Measurements from ENCODE around the gene LIX1L. TPM values are rescaled to one million over a fixed set of nuclear protein-coding genes. Genes with fewer than 3 reads are reported as not detected.

Gene LIX1L
- 10 to 100 TPM; 25.7 to 32.3 TPM for total RNA-seq
- long read RNA-seq, partial matches to known transcripts: 0 of 2 reads
- long read RNA-seq, other reads (novel, unspliced or antisense): 2 of 2 reads

DNA sequence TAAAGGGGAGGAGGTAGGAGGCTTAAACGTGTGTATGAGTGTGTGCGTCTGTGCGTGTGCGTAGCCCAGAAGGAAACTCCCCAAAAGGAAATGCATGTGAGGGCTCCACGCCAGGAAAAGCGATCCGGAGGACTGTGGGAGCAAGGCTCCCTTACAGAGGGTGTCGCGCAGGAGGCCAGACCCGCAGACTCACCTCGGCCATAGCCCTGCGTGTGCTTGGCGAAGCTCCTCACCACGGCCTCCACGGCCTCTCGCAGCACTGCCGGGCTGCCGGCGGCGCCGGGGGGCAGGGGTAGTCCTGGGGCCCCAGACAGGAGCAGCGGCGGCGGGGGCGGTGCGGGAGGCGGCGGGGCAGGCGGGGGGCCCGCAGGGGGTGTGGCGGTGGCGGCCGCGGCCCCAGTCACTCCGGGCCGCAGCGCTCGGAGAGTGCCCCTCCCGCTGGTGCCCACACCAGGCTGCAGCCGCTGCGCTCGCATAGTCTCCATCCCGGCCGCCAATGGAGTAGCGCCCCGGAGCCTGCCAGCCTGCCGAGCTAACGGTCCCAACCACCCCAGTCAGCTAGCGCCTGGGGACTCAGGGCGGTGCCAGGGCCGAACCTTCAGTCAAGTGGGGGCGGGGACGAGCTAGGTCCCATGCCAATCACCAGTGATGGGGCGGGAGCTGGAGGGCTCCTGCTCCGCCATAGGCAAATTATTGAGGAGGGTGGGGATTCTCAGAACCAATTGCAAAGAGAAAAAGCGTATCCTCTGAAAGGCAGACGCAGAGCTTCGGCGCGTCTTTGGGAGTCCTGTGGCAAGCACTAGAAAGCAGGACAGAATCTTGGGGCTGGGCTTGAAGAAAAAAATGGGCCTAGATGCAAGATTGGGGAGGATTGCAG lies at the start of gene LIX1L:
LIX1L (minus strand) TSS at position 575 of the 877 bp plus-strand sequence; CDS start at position 485, 90 bp downstream.
- DNase-seq (peak; percentile 96), ATAC-seq (peak; percentile 87 to 89)
- intact Hi-C loops (cut with DNase I): loop anchor here in 1 of 2 donors (5.0 kb wide), 1 partner anchor 65 kb away; no protein-coding TSS in a partner anchor

DNA sequence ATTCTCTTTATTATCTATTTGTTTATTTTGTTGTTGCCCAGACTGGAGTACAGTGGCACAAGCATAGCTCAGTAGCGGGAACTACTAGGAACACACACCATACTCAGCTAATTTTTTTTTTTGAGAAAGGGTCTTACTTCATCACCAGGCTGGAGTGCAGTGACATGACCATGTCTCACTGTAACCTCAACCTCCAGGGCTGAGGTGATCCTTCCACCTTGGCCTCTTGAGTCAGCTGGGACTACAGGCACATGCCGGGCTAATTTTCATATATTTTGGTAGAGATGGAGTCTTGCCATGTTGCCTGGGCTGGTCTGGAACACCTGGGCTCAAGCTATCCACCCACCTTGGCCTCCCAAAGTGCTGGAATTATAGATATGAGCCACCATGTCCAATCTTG lies 43.9 kb upstream of the LIX1L start:
- intact Hi-C loops (cut with DNase I): no loop called here
- ATAC-seq (no peak), DNase-seq (no peak)

DNA sequence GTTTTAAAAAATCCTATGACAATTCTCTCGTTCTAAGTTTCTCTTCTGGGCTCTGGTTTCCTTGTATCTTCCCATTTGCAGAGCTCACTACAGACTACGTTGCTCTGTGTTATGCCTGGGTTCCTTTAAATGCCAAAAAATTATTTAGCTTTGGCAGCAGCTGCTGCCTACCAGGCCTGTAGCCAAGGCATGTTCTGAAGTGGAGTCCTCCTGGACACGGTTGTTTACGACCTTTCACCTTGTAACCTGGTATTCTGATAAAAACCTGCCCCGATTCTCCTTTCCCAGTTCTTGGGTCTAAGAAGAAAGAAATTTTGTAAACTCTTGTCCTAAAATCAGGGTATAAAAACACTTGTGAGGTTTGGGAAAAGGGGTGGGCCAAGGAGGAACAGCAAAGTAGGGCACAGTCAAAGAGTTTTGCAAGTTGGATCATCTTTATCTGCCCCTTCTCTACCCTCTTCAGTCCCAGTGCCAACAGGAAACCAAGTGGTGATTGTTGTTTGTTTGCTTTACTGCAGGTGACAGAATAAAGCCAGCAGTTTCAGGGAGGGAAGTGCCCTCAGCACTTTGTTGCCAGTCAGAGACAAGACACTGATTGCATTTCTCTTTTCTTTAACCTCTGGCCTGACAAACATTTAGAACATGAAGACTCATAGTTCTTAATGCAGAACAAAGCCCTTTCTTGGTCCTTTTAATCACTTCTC lies 41.7 kb upstream of the LIX1L start:
- DNase-seq: no peak
- intact Hi-C loops (cut with DNase I): no loop called here
- ATAC-seq: peak; percentile 16 to 21

DNA sequence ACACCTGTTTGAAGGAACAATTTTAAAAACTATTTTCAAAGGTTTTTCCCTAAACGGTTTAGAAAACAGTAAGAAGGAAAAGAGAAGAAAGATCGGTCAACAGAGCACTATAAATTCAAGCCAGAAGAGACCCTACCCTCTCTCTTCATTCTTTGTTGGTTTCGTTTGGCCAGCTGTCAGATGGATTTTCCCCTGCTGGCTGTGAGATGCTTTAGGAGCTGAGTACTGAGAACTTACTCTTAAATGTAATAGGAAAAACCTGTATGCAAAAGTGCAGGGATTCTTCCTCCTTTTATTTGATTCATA lies 39.9 kb upstream of the LIX1L start:
- intact Hi-C loops (cut with DNase I): loop anchor here in 1 of 2 donors (2.0 kb wide), 1 partner anchor 19 kb away; no protein-coding TSS in a partner anchor
- ATAC-seq (no peak), DNase-seq (no peak)

DNA sequence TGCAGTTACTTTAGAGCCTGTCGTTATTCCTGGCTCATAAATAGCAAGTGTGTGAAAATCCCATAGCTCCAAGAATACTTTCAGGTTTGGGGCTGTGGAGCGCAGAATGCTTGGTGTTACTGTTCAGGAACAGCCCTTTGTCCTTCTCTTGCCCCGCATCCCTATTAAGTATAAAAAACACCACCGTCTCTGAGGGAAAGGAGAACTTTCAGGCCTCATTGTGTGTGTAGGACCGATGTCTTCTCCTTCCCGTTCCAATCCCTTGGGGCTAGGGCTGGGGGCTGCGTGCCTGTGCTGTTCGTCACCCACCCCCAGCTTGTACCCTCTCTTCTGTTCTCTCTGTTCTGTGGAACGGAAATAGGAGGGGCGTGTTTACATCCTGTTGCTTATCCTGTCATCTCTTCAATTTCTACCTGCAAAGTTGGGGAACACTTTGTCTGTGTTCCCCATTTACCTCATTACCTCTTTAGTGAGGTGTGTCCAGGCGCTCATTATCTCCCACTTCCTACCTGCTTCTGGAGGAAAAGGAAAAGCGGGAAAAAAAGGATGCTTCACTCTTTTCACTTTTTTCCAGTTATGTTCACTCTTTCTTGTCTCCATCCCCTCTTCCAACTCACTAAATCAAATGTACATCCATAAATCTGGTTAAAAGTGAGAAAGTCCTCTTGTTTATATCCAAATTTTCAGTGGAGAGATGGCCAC lies 39.4 kb upstream of the LIX1L start:
- intact Hi-C loops (cut with DNase I): loop anchor here in 1 of 2 donors (2.0 kb wide), 1 partner anchor 18 kb away; no protein-coding TSS in a partner anchor
- ATAC-seq: peak; percentile 6 to 33
- peak; percentile 58 for DNase-seq

DNA sequence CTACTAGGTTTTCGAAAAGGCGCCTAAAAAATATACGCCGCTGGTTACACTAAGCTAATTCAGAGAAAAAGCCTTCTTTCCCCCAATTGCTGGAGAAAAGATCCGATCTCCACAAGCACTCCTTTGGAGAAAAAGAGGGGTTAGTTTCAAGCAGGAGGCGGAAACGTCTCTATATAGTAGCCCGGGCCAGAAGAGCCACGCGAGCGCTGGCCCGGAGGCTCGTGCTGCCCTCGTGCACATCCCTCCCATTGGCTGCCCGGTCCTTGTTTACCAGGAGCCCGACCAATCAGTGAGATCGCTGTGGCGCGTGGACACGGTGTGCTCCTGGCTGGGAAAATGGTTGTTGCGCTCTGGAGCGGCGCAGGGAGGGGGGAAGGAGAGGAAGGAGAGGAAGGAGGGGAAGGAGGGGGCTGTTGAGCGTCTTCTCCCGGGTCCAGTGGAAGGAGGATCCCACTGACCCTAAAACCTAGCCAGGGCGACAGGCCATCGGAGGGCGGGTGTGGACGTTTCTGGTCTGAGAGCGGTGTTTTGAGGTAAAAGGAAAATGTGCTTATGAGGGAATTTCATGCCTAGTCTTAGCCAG lies 38.7 kb upstream of the LIX1L start, which contains the start of gene TXNIP:
TXNIP (minus strand) TSS at position 147 of the 583 bp plus-strand sequence. CDS start 313 bp downstream, outside the sequence.
- intact Hi-C loops (cut with DNase I): loop anchor here in 1 of 2 donors (2.0 kb wide), 1 partner anchor 18 kb away; no protein-coding TSS in a partner anchor
- ATAC-seq (peak; percentile 93 to 94), DNase-seq (peak; percentile 99)

DNA sequence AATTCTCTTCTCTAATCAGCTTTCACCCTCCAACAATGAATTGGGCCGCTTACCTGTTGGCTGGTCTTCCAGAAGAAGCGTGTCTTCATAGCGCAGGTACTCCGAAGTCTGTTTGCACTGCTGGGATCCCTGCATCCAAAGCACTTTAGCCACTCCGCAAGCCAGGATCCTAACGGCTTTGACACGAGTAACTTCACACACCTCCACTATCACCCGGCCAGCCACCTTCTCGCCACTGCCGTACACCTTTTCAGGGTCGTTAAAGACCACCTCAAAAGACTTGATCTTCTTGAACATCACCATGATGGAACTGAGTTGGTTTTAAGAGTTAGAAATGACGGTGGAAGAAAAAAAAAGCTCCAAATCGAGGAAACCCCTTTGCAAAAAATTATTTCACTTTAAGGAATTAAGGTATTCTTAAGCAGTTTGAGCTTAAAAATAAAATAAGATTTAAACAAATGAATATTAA lies 38.2 kb upstream of the LIX1L start:
- DNase-seq (no peak), ATAC-seq (no peak)
- intact Hi-C loops (cut with DNase I): loop anchor here in 1 of 2 donors (2.0 kb wide), 1 partner anchor 17 kb away; no protein-coding TSS in a partner anchor

DNA sequence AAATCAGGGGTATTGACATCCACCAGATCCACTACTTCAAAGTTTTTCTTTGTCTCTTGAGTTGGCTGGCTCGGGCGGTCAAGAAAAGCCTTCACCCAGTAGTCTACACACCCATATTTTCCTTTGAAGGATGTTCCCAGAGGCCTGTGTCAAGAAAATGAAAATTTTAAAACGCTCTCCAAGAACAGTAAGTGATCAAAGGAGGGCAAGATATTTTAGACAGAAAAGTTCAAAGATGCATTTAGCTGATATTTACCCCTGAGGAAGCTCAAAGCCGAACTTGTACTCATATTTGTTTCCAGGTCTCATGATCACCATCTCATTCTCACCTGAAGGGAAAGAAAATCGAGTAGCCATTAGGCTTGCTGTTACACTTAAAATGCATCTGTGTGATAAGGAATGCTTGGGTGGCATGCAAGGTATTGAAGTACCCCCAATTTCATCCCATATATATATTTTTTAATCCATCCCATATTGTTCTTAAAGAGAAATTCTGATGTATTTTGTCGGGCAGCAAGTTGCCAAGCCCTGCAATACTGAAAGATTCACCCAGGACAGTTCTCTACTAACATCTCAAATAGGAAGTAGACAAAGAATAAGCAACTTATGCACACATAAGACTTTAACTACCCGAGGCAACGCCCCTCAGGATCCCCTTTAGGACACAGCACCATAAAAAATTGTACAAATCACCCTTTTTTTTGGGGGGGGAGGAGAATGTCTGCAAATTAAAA lies 37.5 kb upstream of the LIX1L start:
- DNase-seq (no peak), ATAC-seq (no peak)
- intact Hi-C loops (cut with DNase I): no loop called here

DNA sequence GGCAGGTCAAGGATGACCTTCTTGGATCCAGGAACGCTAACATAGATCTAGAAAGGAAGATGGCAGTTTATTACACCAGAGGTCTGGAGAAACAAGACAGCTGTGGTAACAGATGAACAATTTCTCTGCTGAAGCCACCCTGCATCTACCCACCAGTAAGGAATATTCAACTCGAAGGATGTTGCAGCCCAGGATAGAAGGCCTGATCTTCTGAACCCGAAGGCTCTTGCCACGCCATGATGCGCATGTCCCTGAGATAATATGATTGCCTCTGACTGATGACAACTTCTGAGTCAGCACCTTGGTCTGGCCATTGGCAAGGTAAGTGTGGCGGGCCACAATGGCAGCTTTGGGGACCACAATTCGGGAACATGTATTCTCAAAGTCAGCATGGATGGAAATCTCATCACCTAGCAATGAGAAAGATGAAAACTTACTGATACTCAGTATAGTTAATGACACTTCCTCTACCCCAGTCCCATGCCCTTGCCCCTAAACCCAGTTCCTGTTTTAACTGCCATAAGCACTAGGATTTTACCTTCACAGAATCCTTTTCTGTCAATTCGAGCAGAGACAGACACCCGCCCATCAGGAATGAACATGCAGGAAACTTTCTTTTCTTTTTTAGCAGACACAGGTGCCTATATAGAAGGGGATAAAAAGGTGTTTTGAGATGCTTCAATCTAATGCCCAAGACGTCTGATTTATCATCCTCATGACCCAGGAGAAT lies 36.7 kb upstream of the LIX1L start:
- intact Hi-C loops (cut with DNase I): no loop called here
- ATAC-seq (no peak), DNase-seq (no peak)

DNA sequence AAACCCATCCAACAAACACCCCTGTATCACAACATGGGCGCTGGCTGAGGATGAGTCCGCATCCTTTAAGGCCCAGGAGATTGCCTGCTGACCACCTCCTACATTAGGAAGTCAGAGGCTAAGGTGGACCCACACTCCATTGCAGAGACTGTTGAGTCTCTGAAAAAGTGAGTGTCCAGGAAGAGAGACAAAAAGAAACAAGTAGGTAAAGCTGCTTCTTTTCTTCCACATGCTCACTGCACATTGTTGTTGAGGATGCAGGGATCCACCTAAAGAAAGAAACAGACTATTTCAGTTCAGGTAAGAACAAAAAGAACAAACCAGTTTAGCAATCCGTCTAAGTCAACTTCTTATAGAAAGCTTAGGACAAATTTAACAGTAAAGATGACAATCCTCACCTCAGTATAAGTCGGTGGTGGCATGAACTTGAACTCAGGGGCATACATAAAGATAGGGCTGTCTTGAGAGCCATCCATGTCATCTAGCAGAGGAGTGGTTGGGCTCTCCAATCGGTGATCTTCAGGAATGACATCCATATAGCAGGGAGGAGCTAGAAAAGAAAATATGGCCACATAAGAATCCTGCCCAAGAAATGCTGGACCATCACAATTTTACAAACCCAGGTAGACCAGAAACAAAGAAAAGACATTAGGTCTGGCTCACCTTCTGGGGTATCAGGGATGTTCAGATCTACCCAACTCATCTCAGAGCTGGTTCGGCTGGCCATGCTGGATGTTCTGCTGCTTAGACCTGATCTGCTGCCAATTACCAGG lies 36.0 kb upstream of the LIX1L start:
- intact Hi-C loops (cut with DNase I): no loop called here
- no peak for DNase-seq
- no peak for ATAC-seq

DNA sequence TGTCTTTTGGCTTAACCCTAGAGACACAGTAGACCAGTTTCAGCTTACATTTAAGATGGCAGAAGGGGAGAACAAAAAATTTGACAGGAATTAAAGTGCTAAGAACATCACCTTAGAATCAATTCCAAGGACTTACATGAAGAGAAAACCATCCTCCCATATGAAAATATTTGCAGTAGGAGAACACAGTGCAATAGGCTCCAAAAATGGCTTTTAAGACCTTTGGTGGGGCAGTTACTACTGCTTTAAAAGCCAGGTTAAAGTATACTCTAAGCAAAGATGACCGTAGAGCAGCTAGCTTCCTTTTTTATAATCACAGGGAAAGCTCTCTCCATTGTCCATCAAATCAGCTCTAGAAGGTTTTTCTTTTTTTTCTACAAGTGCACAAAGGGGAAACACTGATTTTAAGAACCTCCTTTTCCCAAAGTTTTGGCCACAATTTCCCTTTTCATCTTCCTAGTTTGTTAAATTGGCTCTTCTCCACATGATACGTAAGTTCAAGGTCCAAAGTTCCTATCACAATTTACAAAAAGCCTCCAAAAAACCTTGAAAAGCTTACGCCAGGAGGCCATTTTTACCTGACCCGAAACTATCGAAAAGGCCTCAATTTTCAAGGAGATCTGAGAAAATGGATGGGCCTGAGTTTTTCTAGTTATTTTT lies 35.3 kb upstream of the LIX1L start:
- ATAC-seq (no peak), DNase-seq (no peak)
- intact Hi-C loops (cut with DNase I): no loop called here

DNA sequence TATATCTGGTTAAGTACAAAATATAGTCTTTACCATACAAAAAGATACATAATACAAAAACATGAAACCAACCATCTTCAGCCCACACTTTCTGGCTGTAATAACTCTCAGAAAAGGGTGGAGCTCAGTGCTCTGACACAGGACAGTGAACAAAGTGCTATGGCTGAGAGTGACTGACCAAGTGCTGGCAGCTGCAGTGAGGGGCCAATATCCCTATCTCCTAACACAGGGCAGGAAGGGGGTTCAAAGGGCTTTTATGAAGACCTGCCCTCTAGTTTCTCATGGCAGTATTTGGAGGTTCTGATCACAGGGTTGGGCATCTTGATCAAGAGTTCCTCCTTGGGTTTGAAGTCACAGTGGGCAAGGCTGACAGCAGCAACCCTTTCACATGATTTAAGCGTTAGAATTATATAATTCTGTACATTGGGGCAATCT lies 34.7 kb upstream of the LIX1L start:
- no peak for ATAC-seq
- DNase-seq: no peak
- intact Hi-C loops (cut with DNase I): no loop called here

DNA sequence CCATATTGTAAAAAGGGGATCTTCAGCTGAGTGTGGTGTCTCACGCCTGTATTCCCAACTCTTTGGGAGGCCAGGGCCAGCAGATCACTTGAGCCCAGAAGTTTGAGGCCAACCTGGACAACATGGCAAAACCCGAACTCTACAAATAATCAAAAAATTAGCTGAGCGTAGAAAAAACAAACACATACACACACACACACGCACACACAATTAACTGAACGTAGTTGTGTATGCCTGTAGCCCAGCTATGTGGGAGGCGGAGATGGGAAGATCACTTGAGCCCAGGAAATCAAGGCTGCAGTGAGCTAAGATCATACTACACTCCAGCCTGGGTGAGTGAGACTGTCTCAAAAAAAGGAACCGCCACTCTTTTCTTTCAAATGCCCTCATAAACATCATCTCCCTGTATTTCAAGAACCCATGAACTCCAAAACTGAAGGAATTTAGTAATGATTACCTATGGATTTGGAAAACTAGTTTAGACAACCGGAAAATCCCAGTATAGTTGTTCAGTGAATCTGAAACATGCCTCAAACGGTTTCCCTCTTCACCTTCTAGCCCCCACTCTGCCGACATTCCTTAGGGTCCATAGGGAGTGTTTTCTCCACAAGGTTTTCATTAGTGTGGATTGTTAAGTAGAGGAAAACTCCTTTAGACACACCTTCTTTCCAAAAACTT lies 34.1 kb upstream of the LIX1L start:
- ATAC-seq (peak in 1 of 2 donors; percentile 1), DNase-seq (no peak)
- intact Hi-C loops (cut with DNase I): no loop called here

DNA sequence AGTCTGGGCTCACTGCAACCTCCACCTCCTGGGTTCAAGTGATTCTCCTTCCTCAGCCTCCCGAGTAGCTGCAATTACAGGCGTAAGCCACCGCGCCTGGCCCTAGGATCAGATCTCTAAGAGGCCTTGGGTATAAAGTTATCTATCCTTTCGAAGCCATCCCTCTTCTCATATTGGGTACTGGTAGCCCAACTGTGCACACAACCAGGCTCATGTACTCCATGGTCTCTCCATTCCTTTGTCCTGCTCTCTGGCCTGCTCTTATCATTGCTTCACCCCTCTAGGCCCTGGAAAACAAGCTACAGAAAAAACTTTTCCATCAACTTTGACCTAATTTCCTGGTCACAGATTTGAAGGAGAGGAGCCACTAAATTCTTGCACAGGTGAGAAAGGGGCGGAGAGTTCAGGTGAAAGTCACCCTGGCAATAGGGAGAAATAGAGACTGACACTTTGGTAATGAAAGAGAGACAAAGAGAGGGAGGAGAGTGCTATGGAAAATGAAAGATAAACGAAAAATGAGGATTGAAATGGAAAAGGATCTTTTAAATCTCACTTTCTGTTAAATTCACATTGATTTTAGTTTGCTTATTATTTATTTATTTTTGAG lies 32.5 kb upstream of the LIX1L start:
- peak; percentile 10 to 13 for ATAC-seq
- DNase-seq: no peak
- intact Hi-C loops (cut with DNase I): no loop called here

DNA sequence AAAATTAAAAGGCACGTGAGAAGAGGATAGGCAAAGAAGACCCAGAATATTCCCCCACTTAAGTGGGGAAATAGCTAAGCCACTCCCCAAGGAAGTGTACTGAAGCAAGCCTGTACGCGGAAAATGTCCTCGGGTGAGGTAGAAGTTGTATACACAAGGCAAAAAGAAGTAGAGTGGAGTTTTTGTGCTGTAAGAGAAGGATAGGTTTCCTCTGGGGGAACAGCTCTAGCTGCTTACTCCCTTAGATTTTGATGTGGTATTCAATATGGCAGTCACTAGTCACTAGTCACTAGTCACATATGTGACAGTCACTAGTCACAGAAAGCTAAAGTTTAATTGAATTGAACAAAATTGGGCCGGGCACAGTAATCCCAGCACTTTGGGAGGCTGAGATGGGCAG lies 31.0 kb upstream of the LIX1L start:
- ATAC-seq: no peak
- intact Hi-C loops (cut with DNase I): no loop called here

More for the DNA sequence above, 31.0 kb upstream of the LIX1L start:
- DNase-seq: no peak
